Neural cell (in vitro differentiated cells): ENCODE results near the gene FOXJ3. TPM values are rescaled to one million over a fixed set of nuclear protein-coding genes. Genes with fewer than 3 reads are reported as not detected.

Source experiments
- H2AFZ ChIP-seq: fragments of 200-600, 300-800 bp; sonication (generic), shearing (Covaris generic); 2 replicates; pipeline ENCODE4 v1.6.0; 2014; ENCODE audit warnings: low read depth, mild to moderate bottlenecking, antibody characterized with exemption, low read length, moderate library complexity
- H3F3A ChIP-seq: fragments of 200-600 bp; shearing (Covaris generic); 2 replicates; pipeline ENCODE4 v1.6.1; 2016; ENCODE audit warnings: mild to moderate bottlenecking, moderate library complexity, mixed read lengths, antibody characterized with exemption, low read length; ENCODE audit not compliant: insufficient read depth, poor library complexity, severe bottlenecking
- H3K27ac ChIP-seq: fragments of 200-600, 300-800 bp; sonication (generic), shearing (Covaris generic); 2 replicates; pipeline ENCODE4 v1.5.1; 2014; ENCODE audit warnings: mild to moderate bottlenecking, low read length, moderate library complexity
- H3K27me3 ChIP-seq: fragments of 300-800, 200-600 bp; sonication (generic), shearing (Covaris generic); 2 replicates; pipeline ENCODE4 v1.6.0; 2014; ENCODE audit warnings: mild to moderate bottlenecking, low read depth, low read length, moderate library complexity; ENCODE audit not compliant: insufficient read depth
- H3K36me3 ChIP-seq: fragments of 300-800, 200-600 bp; sonication (generic), shearing (Covaris generic); 2 replicates; pipeline ENCODE4 v1.5.1; 2014; ENCODE audit warnings: mild to moderate bottlenecking, antibody characterized with exemption, low read length, moderate library complexity; ENCODE audit not compliant: insufficient read depth
- H3K4me2 ChIP-seq: fragments of 300-800, 200-600 bp; sonication (generic), shearing (Covaris generic); 2 replicates; pipeline ENCODE4 v1.6.0; 2014; ENCODE audit warnings: mild to moderate bottlenecking, low read length
- H3K4me3 ChIP-seq: fragments of 300-800, 200-600 bp; sonication (generic), shearing (Covaris generic); 2 replicates; pipeline ENCODE4 v1.5.1; 2014; ENCODE audit warnings: mild to moderate bottlenecking, low read length, moderate library complexity
- H3K79me2 ChIP-seq: fragments of 200-600 bp; shearing (Covaris generic); replicated peaks from 2 replicates; pipeline ENCODE4 v1.6.0; 2014; ENCODE audit warnings: mild to moderate bottlenecking, low read length, moderate library complexity; ENCODE audit not compliant: insufficient read depth
- H3K9ac ChIP-seq: fragments of 300-800, 200-600 bp; sonication (generic), shearing (Covaris generic); 2 replicates; pipeline ENCODE4 v1.6.1; 2016; ENCODE audit warnings: mild to moderate bottlenecking, low read length, mixed read lengths
- H3K9me2 ChIP-seq: fragments of 200-600 bp; shearing (Covaris generic); 2 replicates; pipeline ENCODE4 v1.6.1; 2016; ENCODE audit warnings: mild to moderate bottlenecking, low read length, mixed read lengths; ENCODE audit not compliant: insufficient read depth
- H3K9me3 ChIP-seq: fragments of 200-600, 300-800 bp; sonication (generic), shearing (Covaris generic); 2 replicates; pipeline ENCODE4 v1.6.1; 2016; ENCODE audit warnings: mild to moderate bottlenecking, mixed run types, low read length, moderate library complexity, mixed read lengths
- H4K20me1 ChIP-seq: fragments of 200-600 bp; shearing (Covaris generic); 2 replicates; pipeline ENCODE4 v1.6.1; 2016; ENCODE audit warnings: mild to moderate bottlenecking, mixed run types; ENCODE audit not compliant: insufficient read depth
- EP300 ChIP-seq: fragments of 450-650 bp; conservative IDR thresholded peaks from 2 replicates; pipeline ENCODE4 v1.6.1; 2014; ENCODE audit warnings: antibody characterized with exemption, mild to moderate bottlenecking, moderate library complexity; ENCODE audit not compliant: poor library complexity, severe bottlenecking
- POLR2AphosphoS5 ChIP-seq: IDR thresholded peaks from 2 replicates; pipeline ENCODE4 v1.6.1; 2012
- RAD21 ChIP-seq: fragments of 450-650 bp; conservative IDR thresholded peaks from 2 replicates; pipeline ENCODE4 v1.6.1; 2014; ENCODE audit warnings: antibody characterized with exemption, mild to moderate bottlenecking, moderate library complexity
- REST ChIP-seq: IDR thresholded peaks from 2 replicates; pipeline ENCODE4 v1.6.1; 2012; ENCODE audit warnings: borderline replicate concordance
- SMC3 ChIP-seq: fragments of 450-650 bp; conservative IDR thresholded peaks from 2 replicates; pipeline ENCODE4 v1.6.1; 2014; ENCODE audit warnings: antibody characterized with exemption, mild to moderate bottlenecking, moderate library complexity; ENCODE audit not compliant: poor library complexity
- polyA plus RNA-seq: library from polyadenylated mRNA; depleted of rRNA; stranded (reverse); fragments of >200 nt; gene quantifications from 2 replicates; pipeline ENCODE4 v1.2.3, GENCODE V29; 2014
- TF ChIP-seq, protein P1 (sequence below): fragments of 450-650 bp; IDR thresholded peaks from 2 replicates; pipeline ENCODE4 v1.5.1; 2014; ENCODE audit warnings: antibody characterized with exemption, mild to moderate bottlenecking, moderate library complexity; ENCODE audit not compliant: poor library complexity, severe bottlenecking

Gene FOXJ3
- polyA plus RNA-seq, 1 donor from 2014 or later = 36.0 TPM

DNA sequence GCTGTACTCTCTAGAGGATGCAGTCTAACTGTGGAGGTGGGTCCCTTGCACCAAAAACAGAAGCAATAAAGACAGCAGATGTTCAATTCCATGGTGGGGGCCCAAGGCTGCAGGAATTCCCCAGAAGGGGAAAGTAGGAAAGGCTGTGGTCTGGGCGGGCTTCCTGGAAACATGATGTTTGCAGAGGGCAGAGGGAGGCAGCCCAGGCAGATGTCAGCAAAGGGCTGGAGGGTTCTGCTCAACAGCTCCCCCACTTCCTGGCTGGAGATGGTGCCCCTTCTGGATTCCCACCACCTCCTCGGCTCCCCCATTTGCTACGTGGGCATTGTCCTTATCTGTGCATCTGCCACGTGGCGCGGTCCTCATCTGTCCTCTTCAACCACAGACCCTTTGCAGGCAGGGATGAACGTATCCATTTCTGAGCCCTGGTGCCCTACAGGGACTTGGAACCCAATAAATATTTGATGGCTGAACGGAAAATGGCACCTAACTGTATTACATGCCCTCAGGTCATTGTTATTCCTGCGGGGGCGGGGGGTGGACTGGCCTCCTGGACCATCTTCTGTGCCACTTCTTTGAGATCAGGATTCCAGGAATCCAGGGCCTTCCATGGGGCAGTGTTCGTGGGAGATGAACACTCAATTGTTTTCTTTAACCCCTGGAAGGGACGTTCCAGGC lies 190.2 kb downstream of the FOXJ3 start:
- Histone ChIP-seq H3K79me2 (no peaks in the 10 kb centered on the region), H3K4me2 (no peak overlapping the region), H4K20me1 (no peaks in the 10 kb centered on the region), H3K9me2 (no peaks in the 10 kb centered on the region), H2AFZ (no peak overlapping the region), H3K4me3 (no peak overlapping the region), H3K27ac (no peak overlapping the region), H3F3A (no peaks in the 10 kb centered on the region), H3K27me3 (no peaks in the 10 kb centered on the region), H3K36me3 (no peaks in the 10 kb centered on the region), H3K9ac (no peak overlapping the region), H3K9me3 (no peaks in the 10 kb centered on the region)
- TF ChIP-seq POLR2AphosphoS5 = no peak
- TF ChIP-seq RAD21 = no peak
- TF ChIP-seq EP300 = no peak
- TF ChIP-seq, protein P1, sequence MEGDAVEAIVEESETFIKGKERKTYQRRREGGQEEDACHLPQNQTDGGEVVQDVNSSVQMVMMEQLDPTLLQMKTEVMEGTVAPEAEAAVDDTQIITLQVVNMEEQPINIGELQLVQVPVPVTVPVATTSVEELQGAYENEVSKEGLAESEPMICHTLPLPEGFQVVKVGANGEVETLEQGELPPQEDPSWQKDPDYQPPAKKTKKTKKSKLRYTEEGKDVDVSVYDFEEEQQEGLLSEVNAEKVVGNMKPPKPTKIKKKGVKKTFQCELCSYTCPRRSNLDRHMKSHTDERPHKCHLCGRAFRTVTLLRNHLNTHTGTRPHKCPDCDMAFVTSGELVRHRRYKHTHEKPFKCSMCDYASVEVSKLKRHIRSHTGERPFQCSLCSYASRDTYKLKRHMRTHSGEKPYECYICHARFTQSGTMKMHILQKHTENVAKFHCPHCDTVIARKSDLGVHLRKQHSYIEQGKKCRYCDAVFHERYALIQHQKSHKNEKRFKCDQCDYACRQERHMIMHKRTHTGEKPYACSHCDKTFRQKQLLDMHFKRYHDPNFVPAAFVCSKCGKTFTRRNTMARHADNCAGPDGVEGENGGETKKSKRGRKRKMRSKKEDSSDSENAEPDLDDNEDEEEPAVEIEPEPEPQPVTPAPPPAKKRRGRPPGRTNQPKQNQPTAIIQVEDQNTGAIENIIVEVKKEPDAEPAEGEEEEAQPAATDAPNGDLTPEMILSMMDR = no peak

DNA sequence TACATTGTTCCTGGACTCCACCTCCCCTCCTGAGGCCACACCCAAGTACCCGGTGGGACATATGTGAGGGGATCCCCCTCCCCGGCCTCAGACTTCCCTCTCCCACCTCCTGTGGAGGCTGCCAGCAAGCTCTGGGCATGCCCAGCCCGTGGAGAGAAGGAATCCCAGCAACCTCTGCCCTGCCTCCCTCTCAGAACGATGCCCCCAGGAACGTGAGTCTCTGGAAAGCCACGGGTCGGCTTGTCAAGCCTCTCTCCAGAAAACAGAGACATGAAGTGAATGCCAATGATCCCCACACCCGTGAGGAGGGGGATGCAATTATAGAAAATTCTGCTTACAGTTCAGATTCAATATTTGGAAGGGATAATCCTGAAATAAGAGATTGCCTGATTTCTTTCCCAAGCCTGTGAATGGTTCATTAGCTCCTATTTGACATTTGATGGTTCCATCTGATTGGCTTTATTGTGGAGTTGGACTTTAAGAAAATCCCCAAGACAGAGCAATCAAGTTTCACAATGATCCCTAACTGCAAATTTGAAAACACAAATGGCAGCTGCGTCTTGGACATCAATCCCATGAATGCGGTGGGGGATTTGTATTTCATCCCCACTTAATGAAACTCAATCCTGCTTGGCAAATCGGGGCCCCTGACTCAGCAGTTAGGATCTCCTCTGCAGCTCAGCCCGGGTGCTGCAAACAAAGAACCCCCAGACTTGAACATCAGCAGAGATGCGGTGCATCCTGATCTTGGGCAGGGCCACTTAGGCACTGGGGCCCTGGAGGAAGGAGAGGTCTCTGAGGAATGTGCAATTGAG lies 190.9 kb downstream of the FOXJ3 start:
- Histone ChIP-seq H2AFZ (no peak overlapping the region), H3K4me3 (no peak overlapping the region), H3K79me2 (no peaks in the 10 kb centered on the region), H3K9me2 (no peaks in the 10 kb centered on the region), H3K27ac (no peak overlapping the region), H3K27me3 (no peaks in the 10 kb centered on the region), H3F3A (no peaks in the 10 kb centered on the region), H4K20me1 (no peaks in the 10 kb centered on the region), H3K9me3 (no peaks in the 10 kb centered on the region), H3K9ac (no peak overlapping the region), H3K4me2 (no peak overlapping the region), H3K36me3 (no peaks in the 10 kb centered on the region)
- TF ChIP-seq REST (no peak), SMC3 (no peak)
